ENCODE results near the gene FFAR3. TPM values are rescaled to one million over a fixed set of nuclear protein-coding genes. Genes with fewer than 3 reads are reported as not detected.
"Not testable (repeated sequence)": the region's sequence is repeated elsewhere in the genome, so short reads cannot be mapped to it uniquely, and the experiment has no call there.

FFAR3 gene
- total and polyA plus RNA-seq, 10 donors: 0.30 to 3.2 (median 0.73) TPM; not detected in 1

DNA sequence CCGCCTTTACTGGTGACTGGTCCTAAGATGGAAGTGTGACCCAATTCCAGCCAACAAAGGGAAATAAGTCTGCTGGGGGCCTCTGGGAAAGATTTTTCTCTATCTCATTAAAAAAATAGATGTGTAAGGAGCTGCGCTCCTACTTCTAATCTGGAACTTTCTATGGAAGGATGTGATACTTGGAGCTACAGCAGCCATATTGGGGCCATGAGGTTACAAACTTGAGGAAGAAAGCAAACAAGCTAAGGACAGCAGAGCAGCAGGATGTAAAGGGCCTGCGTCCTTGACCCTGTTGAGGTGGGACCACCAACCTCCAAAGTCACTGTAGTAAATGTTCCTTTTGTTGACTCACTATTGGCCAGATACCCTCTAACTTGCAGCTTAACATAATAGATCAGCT, 20.1 kb downstream of the FFAR3 start:
- TF ChIP-seq, protein P1, sequence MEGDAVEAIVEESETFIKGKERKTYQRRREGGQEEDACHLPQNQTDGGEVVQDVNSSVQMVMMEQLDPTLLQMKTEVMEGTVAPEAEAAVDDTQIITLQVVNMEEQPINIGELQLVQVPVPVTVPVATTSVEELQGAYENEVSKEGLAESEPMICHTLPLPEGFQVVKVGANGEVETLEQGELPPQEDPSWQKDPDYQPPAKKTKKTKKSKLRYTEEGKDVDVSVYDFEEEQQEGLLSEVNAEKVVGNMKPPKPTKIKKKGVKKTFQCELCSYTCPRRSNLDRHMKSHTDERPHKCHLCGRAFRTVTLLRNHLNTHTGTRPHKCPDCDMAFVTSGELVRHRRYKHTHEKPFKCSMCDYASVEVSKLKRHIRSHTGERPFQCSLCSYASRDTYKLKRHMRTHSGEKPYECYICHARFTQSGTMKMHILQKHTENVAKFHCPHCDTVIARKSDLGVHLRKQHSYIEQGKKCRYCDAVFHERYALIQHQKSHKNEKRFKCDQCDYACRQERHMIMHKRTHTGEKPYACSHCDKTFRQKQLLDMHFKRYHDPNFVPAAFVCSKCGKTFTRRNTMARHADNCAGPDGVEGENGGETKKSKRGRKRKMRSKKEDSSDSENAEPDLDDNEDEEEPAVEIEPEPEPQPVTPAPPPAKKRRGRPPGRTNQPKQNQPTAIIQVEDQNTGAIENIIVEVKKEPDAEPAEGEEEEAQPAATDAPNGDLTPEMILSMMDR (IDR thresholded peaks at IDR 0.05 in 8 of 11, conservative IDR thresholded peaks at IDR 0.05 in 3 of 11): no peak
- TF ChIP-seq POLR2AphosphoS5 (IDR thresholded peaks at IDR 0.05) (no peak), POLR2A (IDR thresholded peaks at IDR 0.05) (no peak)
- H3K36me3 ChIP-seq: no peaks in the 10 kb centered on the region
- peaks cover 0 to 6% (median 0%) of the 10 kb centered on the region in 8 donors for H3K9me3 ChIP-seq
- intact Hi-C loops (cut with DNase I; ENCODE audit: low total_unique reads): no loop called here
- WGBS, 5 donors: 91 to 97% (median 96%) methylated on average over 3 of the region's 3 CpGs
- peaks cover 0 to 30% (median 12%) of the 10 kb centered on the region in 6 donors for H3K4me1 ChIP-seq
- H3K27ac ChIP-seq: no peak overlapping the region
- H3K27me3 ChIP-seq (replicated peaks in 1 of 7): peaks cover 0 to 12% (median 0%) of the 10 kb centered on the region in 7 donors
- DNase-seq: no peak
- H3K4me3 ChIP-seq: no peak overlapping the region

DNA sequence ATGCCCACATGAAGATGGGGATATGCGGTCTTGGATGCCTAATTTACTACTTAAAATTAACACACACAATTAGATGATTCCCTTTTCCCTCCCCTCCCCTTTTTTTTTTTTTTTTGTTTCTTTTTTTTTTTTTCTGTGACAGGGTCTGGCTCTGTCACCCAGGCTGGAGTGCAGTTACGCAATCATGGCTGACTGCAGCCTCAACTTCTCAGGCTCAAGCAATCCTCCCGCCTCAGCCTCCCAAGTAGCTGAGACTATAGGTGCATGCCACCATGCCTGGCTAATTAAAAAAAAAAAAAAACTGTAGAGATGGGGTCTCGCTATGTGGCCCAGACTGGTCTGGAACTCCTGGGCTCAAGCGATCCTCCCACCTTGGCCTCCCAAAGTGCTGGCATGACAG, 21.3 kb downstream of the FFAR3 start:
- intact Hi-C loops (cut with DNase I; ENCODE audit: low total_unique reads); H3K9me3 ChIP-seq; H3K4me3 ChIP-seq; H3K27ac ChIP-seq; H3K36me3 ChIP-seq; DNase-seq: not testable (repeated sequence)
- WGBS, 5 donors: 87 to 96% (median 95%) methylated on average over 5 of the region's 5 CpGs
- H3K4me1 ChIP-seq: peaks cover 0 to 30% (median 12%) of the 10 kb centered on the region in 6 donors
- peaks cover 0 to 16% (median 0%) of the 10 kb centered on the region in 7 donors for H3K27me3 ChIP-seq (replicated peaks in 1 of 7)

DNA sequence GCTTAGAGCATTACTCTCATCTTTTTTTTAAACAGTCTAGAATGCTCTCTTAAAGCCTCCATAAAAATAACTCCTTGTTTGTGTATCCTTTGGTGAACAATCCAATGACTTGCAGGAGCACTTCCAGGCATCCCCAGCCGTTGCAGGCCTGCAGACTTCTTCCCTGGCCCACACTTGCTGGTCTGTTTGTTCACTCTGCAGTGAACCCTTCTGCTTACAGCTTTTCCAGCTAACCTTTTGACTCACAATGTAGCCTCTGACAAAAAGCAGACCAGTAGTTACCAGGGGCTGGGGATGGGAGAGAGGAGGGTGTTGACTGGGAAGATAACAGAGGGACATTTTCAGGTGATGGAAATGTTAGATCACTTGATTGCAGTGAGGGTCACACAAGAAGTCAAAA, 21.7 kb downstream of the FFAR3 start:
- no peak for TF ChIP-seq POLR2AphosphoS5 (IDR thresholded peaks at IDR 0.05)
- TF ChIP-seq, protein P1 (IDR thresholded peaks at IDR 0.05 in 8 of 11, conservative IDR thresholded peaks at IDR 0.05 in 3 of 11): no peak
- no peak for TF ChIP-seq POLR2A (IDR thresholded peaks at IDR 0.05)
- peaks cover 0 to 17% (median 0%) of the 10 kb centered on the region in 7 donors for H3K27me3 ChIP-seq (replicated peaks in 1 of 7)
- DNase-seq: no peak
- peaks cover 0 to 13% (median 4%) of the 10 kb centered on the region in 8 donors for H3K9me3 ChIP-seq
- no peaks in the 10 kb centered on the region for H3K36me3 ChIP-seq
- H3K4me1 ChIP-seq: peaks cover 0 to 25% (median 11%) of the 10 kb centered on the region in 6 donors
- WGBS, 5 donors: 51 to 73% (median 67%) methylated on average over 1 of the region's 1 CpG
- no peak overlapping the region for H3K4me3 ChIP-seq
- intact Hi-C loops (cut with DNase I; ENCODE audit: low total_unique reads): no loop called here
- H3K27ac ChIP-seq: no peak overlapping the region

DNA sequence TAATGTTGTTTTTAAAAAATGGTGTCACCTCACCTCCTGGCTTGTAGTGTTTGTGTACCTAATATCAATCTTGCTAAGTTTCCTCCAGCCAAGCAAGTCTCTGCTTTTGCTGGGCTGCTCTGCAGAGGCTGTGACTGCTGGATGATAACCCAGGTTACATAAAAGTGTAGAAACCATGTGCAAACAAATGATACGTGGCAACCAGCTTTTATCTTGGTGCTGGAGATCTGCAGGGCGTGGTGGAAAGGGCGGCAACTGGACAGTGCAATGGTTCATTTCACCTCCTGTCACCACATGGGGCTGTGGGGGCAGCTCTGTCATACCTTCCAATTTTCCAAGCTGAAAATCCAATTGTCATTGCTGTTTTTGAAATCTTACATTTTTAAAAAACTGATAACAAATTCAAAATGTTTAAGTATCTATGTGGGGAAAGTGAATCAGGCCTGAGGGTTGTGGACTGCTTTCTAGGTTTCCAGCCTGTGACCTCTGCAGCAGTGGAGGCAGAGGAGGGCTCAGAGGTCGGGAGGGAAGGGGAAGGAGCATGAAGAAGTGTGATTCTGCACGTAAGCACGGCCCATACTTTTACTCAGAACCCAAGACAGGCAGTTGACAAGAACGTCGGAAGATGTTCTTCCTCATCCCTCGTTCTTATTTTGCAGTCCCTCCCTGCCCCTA, 22.3 kb downstream of the FFAR3 start:
- Histone ChIP-seq H3K36me3 (no peaks in the 10 kb centered on the region), H3K27me3 (replicated peaks in 1 of 7) (peaks cover 0 to 17% (median 0%) of the 10 kb centered on the region in 7 donors), H3K9me3 (peaks cover 0 to 19% (median 10%) of the 10 kb centered on the region in 8 donors), H3K4me3 (no peak overlapping the region), H3K27ac (no peak overlapping the region), H3K4me1 (peaks cover 0 to 19% (median 9%) of the 10 kb centered on the region in 6 donors)
- no peak for DNase-seq
- 48 to 76% (median 64%) methylated on average over 9 of the region's 9 CpGs for WGBS, 5 donors
- intact Hi-C loops (cut with DNase I; ENCODE audit: low total_unique reads): no loop called here
- TF ChIP-seq, protein P1 (IDR thresholded peaks at IDR 0.05 in 8 of 11, conservative IDR thresholded peaks at IDR 0.05 in 3 of 11): no peak
- TF ChIP-seq POLR2AphosphoS5 (IDR thresholded peaks at IDR 0.05) (no peak), POLR2A (IDR thresholded peaks at IDR 0.05) (no peak)

All from spleen (tissue), 11 donors.